CD4-positive, CD25-positive, alpha-beta regulatory T cell (primary cell): ENCODE results near the gene APBB1IP. TPM values are rescaled to one million over a fixed set of nuclear protein-coding genes. Genes with fewer than 3 reads are reported as not detected.

Experiments used
- ATAC-seq, 2 donors: fragments of 150-1000 bp; cut with Tn5 transposase; one replicate each; pipeline ENCODE4 v1.10.0; 2021; ENCODE audit warnings: low read depth in 2 of 2, moderate number of reproducible peaks in 2 of 2, moderate library complexity in 1 of 2
- DNase-seq, 3 donors: peaks; one replicate each; pipeline versions ENCODE4 v3.0.0 to v3.0.0-alpha.2; 2012 to 2022; ENCODE audit warnings: mixed read lengths in 1 of 3
- H3K27ac ChIP-seq: one replicate; pipeline ENCODE4 v1.7.0; 2013; ENCODE audit warnings: mild to moderate bottlenecking, low read length; ENCODE audit not compliant: insufficient read depth, poor library complexity, severe bottlenecking
- H3K27me3 ChIP-seq: one replicate; pipeline ENCODE4 v1.7.0; 2013; ENCODE audit warnings: low read length; ENCODE audit not compliant: control insufficient read depth, insufficient read depth
- H3K36me3 ChIP-seq: one replicate; pipeline ENCODE4 v1.7.0; 2013; ENCODE audit warnings: mild to moderate bottlenecking, low read length, moderate library complexity; ENCODE audit not compliant: control insufficient read depth, insufficient read depth
- H3K4me1 ChIP-seq: 2 replicates; pipeline ENCODE4 v1.7.0; 2013; ENCODE audit warnings: mild to moderate bottlenecking, low read length; ENCODE audit not compliant: insufficient read depth, control insufficient read depth, poor library complexity, severe bottlenecking
- H3K4me3 ChIP-seq: one replicate; pipeline ENCODE4 v1.7.0; 2013; ENCODE audit warnings: low read depth, mild to moderate bottlenecking, low read length, moderate library complexity
- H3K9me3 ChIP-seq, 2 experiments: 1 replicate in 1 of 2; 2 replicates in 1 of 2; pipeline ENCODE4 v1.7.0; 2013; ENCODE audit warnings: low read length in 2 of 2, mild to moderate bottlenecking in 1 of 2, moderate library complexity in 1 of 2; ENCODE audit not compliant: control insufficient read depth in 2 of 2
- H3K27ac Mint-ChIP-seq, 3 donors: one replicate each; pipeline ENCODE4 v1.8.0; 2020 to 2022; ENCODE audit warnings: mild to moderate bottlenecking in 3 of 3, mixed read lengths in 3 of 3, moderate library complexity in 2 of 3
- H3K27me3 Mint-ChIP-seq: one replicate; pipeline ENCODE4 v1.8.0; 2022; ENCODE audit warnings: mild to moderate bottlenecking, mixed read lengths
- H3K36me3 Mint-ChIP-seq: one replicate; pipeline ENCODE4 v1.8.0; 2020; ENCODE audit warnings: mixed read lengths
- H3K4me1 Mint-ChIP-seq, 4 donors: one replicate each; pipeline ENCODE4 v1.8.0; 2020 to 2022; ENCODE audit warnings: mixed read lengths in 4 of 4, mild to moderate bottlenecking in 1 of 4
- H3K4me3 Mint-ChIP-seq, 4 donors: one replicate each; pipeline ENCODE4 v1.8.0; 2020 to 2022; ENCODE audit warnings: mild to moderate bottlenecking in 4 of 4, mixed read lengths in 4 of 4, moderate library complexity in 3 of 4
- H3K9me3 Mint-ChIP-seq, 7 donors: one replicate each; pipeline ENCODE4 v1.8.0; 2020 to 2022; ENCODE audit warnings: mixed read lengths in 7 of 7, mild to moderate bottlenecking in 3 of 7, moderate library complexity in 2 of 7
- polyA plus RNA-seq, 4 donors: library from polyadenylated mRNA; unstranded; fragments of 300-500 nt; fragmentation: Illumina TruSeq; gene quantifications; one replicate each; pipeline ENCODE4 v1.2.3, GENCODE V29; 2021
- total RNA-seq: library from RNA; stranded (reverse); gene quantifications from one replicate; pipeline ENCODE4 v1.2.3, GENCODE V29; 2022

APBB1IP gene
- total and polyA plus RNA-seq, 5 donors from 2014 or later, result 44.1 to 86.4 (median 51.3) TPM

DNA sequence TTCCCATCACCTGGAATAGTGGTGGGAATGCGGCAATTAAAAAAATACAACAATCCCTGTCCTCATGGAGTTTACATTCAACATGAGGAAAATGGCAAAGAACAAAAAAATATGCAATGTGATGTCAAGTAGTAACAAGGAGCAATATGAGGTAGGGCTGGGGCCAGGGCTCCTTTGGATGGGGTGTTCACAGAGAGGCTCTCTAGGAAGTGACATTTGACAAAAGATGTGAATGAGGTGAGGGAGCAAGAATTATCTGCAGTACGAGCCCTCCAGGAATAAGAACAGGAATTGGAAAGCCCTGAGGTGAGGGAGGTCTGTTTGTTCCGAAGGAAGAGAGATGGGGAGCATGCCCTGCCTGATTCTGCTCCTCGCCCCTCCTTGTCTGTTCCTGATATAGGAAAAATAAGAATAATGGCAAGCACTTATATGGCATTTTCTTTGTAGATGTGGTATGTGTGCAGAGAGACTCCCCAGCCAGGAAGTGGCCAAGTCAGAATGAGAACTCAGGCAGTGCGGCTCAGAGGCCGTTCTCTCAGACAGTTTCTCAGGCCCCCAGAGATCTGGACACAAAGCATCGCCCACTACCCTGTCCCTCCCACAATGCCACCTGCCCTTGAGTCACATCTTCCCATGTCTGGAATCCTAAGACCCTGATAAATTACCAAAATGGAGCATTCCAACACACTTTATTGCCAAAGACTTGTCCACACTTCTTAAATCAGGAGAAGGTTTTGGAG is 105.6 kb downstream of the APBB1IP start:
- peak overlapping the region; percentile 30 for H3K27ac ChIP-seq

DNA sequence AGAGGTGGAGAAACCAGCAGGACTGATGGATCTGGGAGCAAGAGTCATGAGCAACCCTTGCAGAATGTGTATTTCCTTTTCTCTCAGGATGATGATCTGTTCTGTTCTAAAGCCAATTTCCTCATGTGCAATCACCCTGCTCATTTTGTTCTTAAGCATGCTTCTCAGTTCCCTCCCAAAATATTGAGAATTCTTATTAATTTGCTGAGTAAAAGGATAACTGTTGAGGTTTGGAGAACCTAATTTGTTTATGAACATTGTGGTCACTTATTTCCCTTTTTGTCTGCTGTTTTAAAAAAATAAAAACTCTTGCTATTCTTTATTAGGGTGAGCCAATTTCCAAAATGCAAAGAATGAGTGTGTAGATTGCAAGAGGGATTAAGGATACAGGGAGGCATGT is 106.8 kb downstream of the APBB1IP start:
- DNase-seq (no peak), ATAC-seq (no peak)
- Mint-ChIP-seq H3K36me3 (peaks cover 51% of the 10 kb centered on the region), H3K27ac (peak overlapping the region in 2 of 3 donors; percentile 79 to 90), H3K4me1 (peaks cover 28 to 42% (median 33%) of the 10 kb centered on the region in 4 donors), H3K9me3 (peaks cover 0 to 21% (median 2%) of the 10 kb centered on the region in 7 donors), H3K4me3 (no peak overlapping the region), H3K27me3 (no peaks in the 10 kb centered on the region)
- Histone ChIP-seq H3K9me3 (peaks cover 3 to 10% of the 10 kb centered on the region in 2 experiments), H3K4me3 (no peak overlapping the region), H3K36me3 (peaks cover 82% of the 10 kb centered on the region), H3K4me1 (no peaks in the 10 kb centered on the region), H3K27me3 (no peaks in the 10 kb centered on the region), H3K27ac (no peak overlapping the region)

More for the DNA sequence above, 105.6 kb downstream of the APBB1IP start:
- peaks cover 81% of the 10 kb centered on the region for H3K36me3 ChIP-seq
- H3K4me1 Mint-ChIP-seq, result peaks cover 26 to 39% (median 33%) of the 10 kb centered on the region in 4 donors
- ATAC-seq (peak in 1 of 2 donors; percentile 14), DNase-seq (peak in 1 of 3 donors; percentile 39)
- no peaks in the 10 kb centered on the region for H3K27me3 ChIP-seq
- peak overlapping the region in 2 of 4 donors; percentile 26 to 28 for H3K4me3 Mint-ChIP-seq
- H3K36me3 Mint-ChIP-seq, result peaks cover 48% of the 10 kb centered on the region
- no peaks in the 10 kb centered on the region for H3K27me3 Mint-ChIP-seq
- no peak overlapping the region for H3K4me3 ChIP-seq
- no peaks in the 10 kb centered on the region for H3K4me1 ChIP-seq
- H3K9me3 ChIP-seq, result peaks cover 0 to 2% of the 10 kb centered on the region in 2 experiments
- H3K27ac Mint-ChIP-seq, result peak overlapping the region; percentile 90 to 95 (median 94)
- H3K9me3 Mint-ChIP-seq, result peaks cover 0 to 9% (median 1%) of the 10 kb centered on the region in 7 donors

DNA sequence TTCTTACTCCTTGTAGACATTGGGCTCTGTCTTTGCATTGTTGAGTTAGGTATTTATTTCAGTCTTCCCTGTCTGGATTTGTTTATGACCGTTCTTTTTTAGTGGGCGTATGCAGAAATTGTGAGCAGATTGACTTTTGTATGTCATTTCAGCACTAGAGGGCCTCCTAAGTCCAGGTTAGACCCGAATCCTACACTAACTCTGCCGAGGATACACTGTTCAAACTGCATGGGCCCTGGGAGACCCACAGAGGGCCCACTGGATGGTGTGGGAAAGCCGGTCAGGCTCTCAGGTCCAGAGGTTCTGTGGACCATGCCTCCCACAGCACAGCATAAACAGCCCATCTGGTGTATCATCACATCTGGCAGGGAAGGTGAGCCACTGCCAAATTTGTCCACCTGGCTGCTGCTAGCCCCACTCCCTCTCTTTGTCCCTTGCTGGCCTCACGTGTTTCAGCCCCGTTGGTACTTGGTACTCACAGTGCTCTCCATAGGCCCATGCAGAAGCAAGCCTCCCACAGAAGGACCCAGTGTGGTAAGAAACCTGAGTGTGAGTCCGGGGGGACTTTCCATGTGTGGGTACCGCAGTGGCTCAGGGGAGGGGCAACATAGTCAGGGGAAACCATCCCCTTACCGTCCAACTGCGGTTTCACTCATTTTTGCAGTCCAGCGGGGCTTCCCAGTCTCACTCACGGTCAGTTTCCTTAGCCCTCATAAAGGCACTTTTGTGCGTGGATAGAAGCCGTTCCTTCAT is 112.8 kb downstream of the APBB1IP start:
- Mint-ChIP-seq H3K9me3 (peaks cover 0 to 27% (median 3%) of the 10 kb centered on the region in 7 donors), H3K27ac (no peak overlapping the region), H3K27me3 (no peaks in the 10 kb centered on the region), H3K36me3 (peaks cover 76% of the 10 kb centered on the region), H3K4me1 (peaks cover 9 to 24% (median 20%) of the 10 kb centered on the region in 4 donors), H3K4me3 (no peak overlapping the region)
- Histone ChIP-seq H3K4me1 (no peaks in the 10 kb centered on the region), H3K27ac (no peak overlapping the region), H3K9me3 (peaks cover 7 to 18% of the 10 kb centered on the region in 2 experiments), H3K4me3 (no peak overlapping the region), H3K36me3 (peaks cover 81% of the 10 kb centered on the region), H3K27me3 (no peaks in the 10 kb centered on the region)
- ATAC-seq, result no peak
- DNase-seq, result no peak

DNA sequence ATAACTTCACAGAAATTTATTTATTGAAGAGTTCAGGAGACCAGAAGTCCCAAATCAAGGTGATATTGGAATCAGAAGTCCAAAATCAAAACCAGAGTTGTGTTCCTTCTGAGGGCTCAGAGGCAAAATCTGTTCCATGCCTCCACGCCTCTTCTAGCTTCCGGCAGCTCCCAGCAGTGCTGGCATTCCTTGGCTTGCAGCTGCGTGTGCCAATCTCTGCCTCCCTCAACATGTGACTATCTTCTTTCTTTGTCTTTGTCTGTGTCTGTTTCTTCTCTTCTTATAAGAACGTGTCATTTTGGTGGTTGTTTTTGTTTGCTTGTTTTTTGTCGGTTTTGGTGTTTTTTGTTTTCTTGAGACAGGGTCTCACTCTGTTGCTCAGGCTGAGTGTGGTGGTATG is 116.1 kb downstream of the APBB1IP start:
- Histone ChIP-seq H3K27me3 (no peaks in the 10 kb centered on the region), H3K9me3 (peaks cover 7 to 14% of the 10 kb centered on the region in 2 experiments), H3K4me1 (peaks cover 5% of the 10 kb centered on the region), H3K4me3 (no peak overlapping the region), H3K27ac (no peak overlapping the region), H3K36me3 (peaks cover 76% of the 10 kb centered on the region)
- Mint-ChIP-seq H3K9me3 (peaks cover 0 to 15% (median 3%) of the 10 kb centered on the region in 7 donors), H3K36me3 (peaks cover 57% of the 10 kb centered on the region), H3K27ac (peak overlapping the region; percentile 20 to 66 (median 23)), H3K4me1 (peaks cover 0 to 22% (median 17%) of the 10 kb centered on the region in 4 donors), H3K27me3 (no peaks in the 10 kb centered on the region), H3K4me3 (no peak overlapping the region)
- no peak for DNase-seq
- no peak for ATAC-seq

DNA sequence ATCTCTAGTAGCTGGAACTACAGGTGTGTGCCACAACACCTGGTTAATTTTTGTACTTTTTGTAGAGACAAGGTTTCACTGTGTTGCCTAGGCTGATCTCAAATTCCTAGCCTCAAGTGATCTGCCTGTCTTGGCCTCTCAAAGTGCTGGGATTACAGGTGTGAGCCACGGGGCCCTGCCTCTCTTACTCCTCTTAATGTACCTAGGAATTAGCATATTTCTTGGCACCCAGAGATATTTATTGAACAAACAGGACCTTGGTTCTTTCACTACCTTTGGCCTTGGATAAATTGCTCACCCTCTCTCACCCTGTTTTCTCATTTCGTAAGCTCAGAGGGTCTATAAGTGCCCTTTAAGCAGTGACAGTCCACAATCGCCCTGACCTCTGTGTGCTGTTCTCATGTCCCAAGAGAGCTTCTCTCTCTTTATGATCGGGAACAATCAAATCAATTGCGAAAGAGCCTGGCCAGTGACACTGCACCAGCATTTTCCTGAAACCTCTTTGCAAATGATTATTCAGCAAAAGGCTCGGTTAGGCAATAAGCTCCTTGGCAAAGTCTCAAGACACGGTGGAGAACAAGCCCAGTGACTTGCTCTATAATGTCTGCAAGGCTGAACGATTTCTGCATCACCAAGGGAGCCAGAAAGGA is 117.7 kb downstream of the APBB1IP start:
- peaks cover 71% of the 10 kb centered on the region for H3K36me3 ChIP-seq
- DNase-seq (no peak), ATAC-seq (no peak)
- H3K4me1 Mint-ChIP-seq, result peaks cover 0 to 25% (median 17%) of the 10 kb centered on the region in 4 donors
- peaks cover 0 to 2% (median 0%) of the 10 kb centered on the region in 7 donors for H3K9me3 Mint-ChIP-seq
- H3K9me3 ChIP-seq, result no peaks in the 10 kb centered on the region
- H3K4me3 Mint-ChIP-seq, result no peak overlapping the region
- peak overlapping the region; percentile 35 to 83 (median 80) for H3K27ac Mint-ChIP-seq
- H3K4me1 ChIP-seq, result peaks cover 5% of the 10 kb centered on the region
- no peaks in the 10 kb centered on the region for H3K27me3 ChIP-seq
- H3K27ac ChIP-seq, result no peak overlapping the region
- H3K4me3 ChIP-seq, result no peak overlapping the region
- no peaks in the 10 kb centered on the region for H3K27me3 Mint-ChIP-seq
- H3K36me3 Mint-ChIP-seq, result peaks cover 53% of the 10 kb centered on the region

DNA sequence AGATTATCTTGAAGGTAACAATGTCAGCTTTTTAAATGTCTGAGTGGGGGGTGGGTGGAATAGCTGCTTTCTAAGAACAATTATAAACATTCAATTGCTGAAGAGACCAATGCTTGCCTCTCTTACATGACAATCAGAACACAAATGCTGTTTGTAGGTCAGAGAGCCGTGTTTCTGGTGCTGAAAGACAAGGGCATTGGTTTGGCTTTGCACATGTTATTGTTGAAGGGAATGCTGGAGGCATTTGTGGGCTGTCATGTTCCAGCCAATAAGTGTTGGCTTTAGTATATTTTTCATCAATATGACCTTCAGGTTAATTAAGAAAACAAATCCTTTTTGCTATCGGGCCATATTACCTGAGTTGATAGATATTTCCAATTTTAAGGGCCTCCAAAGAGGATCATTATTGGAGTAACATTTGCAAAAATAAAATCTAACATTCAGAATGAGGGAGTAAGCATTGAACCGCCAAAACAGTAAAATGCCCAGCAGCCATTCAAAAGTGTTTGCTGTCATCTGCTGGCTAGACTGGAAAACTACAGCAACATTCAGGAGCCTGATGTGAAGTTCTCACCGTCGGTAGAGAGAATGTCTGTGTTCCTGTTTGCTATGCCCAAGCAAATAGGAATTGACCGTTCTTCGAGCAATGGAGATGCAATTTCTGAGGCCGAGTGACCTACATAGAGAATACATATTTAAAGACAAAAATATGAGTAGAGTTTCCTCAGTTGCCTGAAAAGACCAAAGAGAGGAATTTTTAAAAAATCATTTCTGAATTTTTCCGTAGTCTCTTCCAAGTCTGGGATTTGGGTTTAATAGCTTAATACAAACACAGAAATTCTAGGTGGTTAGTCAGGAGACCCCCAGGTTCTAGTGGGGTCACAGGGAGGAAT is 118.9 kb downstream of the APBB1IP start:
- Mint-ChIP-seq H3K36me3 (peaks cover 50% of the 10 kb centered on the region), H3K4me3 (no peak overlapping the region), H3K4me1 (peaks cover 0 to 23% (median 17%) of the 10 kb centered on the region in 4 donors), H3K27ac (peak overlapping the region in 2 of 3 donors; percentile 56 to 80), H3K9me3 (peaks cover 0 to 2% (median 0%) of the 10 kb centered on the region in 7 donors), H3K27me3 (no peaks in the 10 kb centered on the region)
- DNase-seq (peak; percentile 5 to 59 (median 55)), ATAC-seq (peak in 1 of 2 donors; percentile 48)
- H3K36me3 ChIP-seq, result peaks cover 73% of the 10 kb centered on the region
- H3K9me3 ChIP-seq, result no peaks in the 10 kb centered on the region
- H3K27ac ChIP-seq, result no peak overlapping the region
- no peak overlapping the region for H3K4me3 ChIP-seq
- no peaks in the 10 kb centered on the region for H3K27me3 ChIP-seq
- H3K4me1 ChIP-seq, result peaks cover 5% of the 10 kb centered on the region

DNA sequence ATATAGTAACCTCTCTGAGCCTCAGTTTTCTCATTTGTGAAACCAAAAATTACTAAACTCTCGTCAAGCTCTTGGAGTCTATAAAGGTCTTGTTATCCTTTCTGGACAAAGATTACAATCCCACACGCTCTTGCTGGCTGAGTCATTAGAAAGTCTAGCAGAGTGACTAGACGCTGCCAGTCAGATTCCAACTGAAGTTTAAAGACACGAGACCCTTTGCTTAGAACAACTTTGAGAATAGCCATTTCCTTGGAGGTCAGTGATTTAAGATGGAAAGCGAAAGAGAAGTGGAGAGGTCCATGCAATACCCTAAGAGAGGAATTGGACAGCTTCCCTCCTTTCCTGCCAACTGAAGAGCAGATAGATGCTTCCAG is 119.5 kb downstream of the APBB1IP start:
- DNase-seq (no peak), ATAC-seq (no peak)
- H3K36me3 Mint-ChIP-seq, result peaks cover 49% of the 10 kb centered on the region
- H3K4me3 Mint-ChIP-seq, result no peak overlapping the region
- peak overlapping the region in 2 of 3 donors; percentile 56 to 80 for H3K27ac Mint-ChIP-seq
- no peaks in the 10 kb centered on the region for H3K27me3 Mint-ChIP-seq
- peaks cover 0 to 2% (median 0%) of the 10 kb centered on the region in 7 donors for H3K9me3 Mint-ChIP-seq
- no peak overlapping the region for H3K4me3 ChIP-seq
- peaks cover 77% of the 10 kb centered on the region for H3K36me3 ChIP-seq
- H3K27ac ChIP-seq, result no peak overlapping the region
- H3K4me1 Mint-ChIP-seq, result peaks cover 0 to 24% (median 18%) of the 10 kb centered on the region in 4 donors
- H3K9me3 ChIP-seq, result no peaks in the 10 kb centered on the region
- no peaks in the 10 kb centered on the region for H3K27me3 ChIP-seq
- H3K4me1 ChIP-seq, result peaks cover 5% of the 10 kb centered on the region
